WTC11 (cell line): ENCODE data around the gene SSNA1. TPM values are rescaled to one million over a fixed set of nuclear protein-coding genes. Genes with fewer than 3 reads are reported as not detected.

ENCODE experiments used
- ATAC-seq: fragments of 200-7000 bp; cut with Tn5 transposase; 2 replicates; pipeline ENCODE4 v1.10.0; 2021; ENCODE audit warnings: mild to moderate bottlenecking, moderate library complexity
- CTCF ChIA-PET: fragments of 300-600 bp; sonication (Branson Sonifier 250); formaldehyde crosslinking; loops from one replicate; lab custom pipeline; 2021; ENCODE audit warnings: antibody characterized with exemption; lab: Charles Lee
- POLR2A ChIA-PET: fragments of 350-600 bp; sonication (Branson Sonifier 250); formaldehyde crosslinking; loops from one replicate; lab custom pipeline; 2021; ENCODE audit warnings: antibody characterized with exemption; lab: Charles Lee
- DNase-seq: peaks from one replicate; pipeline ENCODE4 v3.0.0; 2021; ENCODE audit warnings: low spot score
- H3K27ac Mint-ChIP-seq: 2 replicates; pipeline ENCODE4 v1.8.0; 2021; ENCODE audit warnings: mixed read lengths
- H3K27me3 Mint-ChIP-seq: 2 replicates; pipeline ENCODE4 v1.8.0; 2021; ENCODE audit warnings: low read depth, mild to moderate bottlenecking, moderate library complexity, mixed read lengths
- H3K36me3 Mint-ChIP-seq: 2 replicates; pipeline ENCODE4 v1.8.0; 2021; ENCODE audit warnings: mixed read lengths
- H3K4me1 Mint-ChIP-seq: 2 replicates; pipeline ENCODE4 v1.8.0; 2022; ENCODE audit warnings: mixed read lengths
- H3K4me3 Mint-ChIP-seq: 2 replicates; pipeline ENCODE4 v1.8.0; 2021; ENCODE audit warnings: mild to moderate bottlenecking, moderate library complexity, mixed read lengths
- H3K9me3 Mint-ChIP-seq: 2 replicates; pipeline ENCODE4 v1.8.0; 2021; ENCODE audit warnings: mixed read lengths
- ESRRA ChIP-seq: sonication (generic); formaldehyde crosslinking; IDR thresholded peaks from 2 replicates; pipeline ENCODE4 v1.8.1; 2022; ENCODE audit warnings: mild to moderate bottlenecking, missing genetic modification reagents, borderline replicate concordance
- MXD4 ChIP-seq: fragments of 250-450 bp; sonication (Bioruptor Pico); IDR thresholded peaks from 2 replicates; pipeline ENCODE4 v1.8.0; 2021; ENCODE audit warnings: mild to moderate bottlenecking, moderate library complexity, borderline replicate concordance
- NR3C1 ChIP-seq: sonication (generic); formaldehyde crosslinking; conservative IDR thresholded peaks from 2 replicates; pipeline ENCODE4 v1.8.1; 2023; ENCODE audit warnings: low read depth, mild to moderate bottlenecking, missing genetic modification reagents
- SOX15 ChIP-seq: fragments of 250-450 bp; sonication (Bioruptor Pico); IDR thresholded peaks from 2 replicates; pipeline ENCODE4 v1.9.0; 2021; ENCODE audit warnings: mild to moderate bottlenecking
- SP1 ChIP-seq: sonication (generic); formaldehyde crosslinking; conservative IDR thresholded peaks from 2 replicates; pipeline ENCODE4 v1.8.1; 2022; ENCODE audit warnings: missing genetic modification reagents
- ZNF138 ChIP-seq: sonication (generic); formaldehyde crosslinking; conservative IDR thresholded peaks from 2 replicates; pipeline ENCODE4 v1.8.1; 2022; ENCODE audit warnings: mild to moderate bottlenecking, moderate library complexity, missing genetic modification reagents
- ZNF219 ChIP-seq: sonication (generic); formaldehyde crosslinking; IDR thresholded peaks from 2 replicates; pipeline ENCODE4 v1.8.0; 2023; ENCODE audit warnings: missing genetic modification reagents, mild to moderate bottlenecking, borderline replicate concordance
- ZNF423 ChIP-seq: fragments of 250-450 bp; sonication (Bioruptor Pico); IDR thresholded peaks from 2 replicates; pipeline ENCODE4 v2.1.2; 2022; ENCODE audit warnings: mild to moderate bottlenecking, moderate library complexity
- total RNA-seq: library from RNA; stranded (reverse); gene quantifications from 3 replicates; pipeline ENCODE4 v1.2.3, GENCODE V29; 2021
- TF ChIP-seq, protein P1 (sequence below): sonication (generic); formaldehyde crosslinking; conservative IDR thresholded peaks from 2 replicates; pipeline ENCODE4 v1.8.1; 2023; ENCODE audit warnings: mild to moderate bottlenecking, low read depth, missing genetic modification reagents, moderate library complexity
- TF ChIP-seq, protein P2 (sequence below): sonication (generic); formaldehyde crosslinking; IDR thresholded peaks from 2 replicates; pipeline ENCODE4 v1.8.0; 2023; ENCODE audit warnings: missing genetic modification reagents
- TF ChIP-seq, protein P3 (sequence below): sonication (generic); formaldehyde crosslinking; IDR thresholded peaks from 2 replicates; pipeline ENCODE4 v1.8.0; 2022; ENCODE audit warnings: mild to moderate bottlenecking, missing genetic modification reagents
- TF ChIP-seq, protein P4 (sequence below): sonication (generic); formaldehyde crosslinking; IDR thresholded peaks from 2 replicates; pipeline ENCODE4 v1.8.0; 2022; ENCODE audit warnings: missing genetic modification reagents
- TF ChIP-seq, protein P5 (sequence below): sonication (generic); formaldehyde crosslinking; IDR thresholded peaks from 2 replicates; pipeline ENCODE4 v1.8.0; 2023; ENCODE audit warnings: mild to moderate bottlenecking, missing genetic modification reagents
- TF ChIP-seq, protein P6 (sequence below): sonication (generic); formaldehyde crosslinking; IDR thresholded peaks from 2 replicates; pipeline ENCODE4 v1.8.1; 2023; ENCODE audit warnings: mild to moderate bottlenecking, missing genetic modification reagents, borderline replicate concordance

SSNA1 gene
- total RNA-seq, 1 experiment from 2014 or later: 102 TPM

DNA sequence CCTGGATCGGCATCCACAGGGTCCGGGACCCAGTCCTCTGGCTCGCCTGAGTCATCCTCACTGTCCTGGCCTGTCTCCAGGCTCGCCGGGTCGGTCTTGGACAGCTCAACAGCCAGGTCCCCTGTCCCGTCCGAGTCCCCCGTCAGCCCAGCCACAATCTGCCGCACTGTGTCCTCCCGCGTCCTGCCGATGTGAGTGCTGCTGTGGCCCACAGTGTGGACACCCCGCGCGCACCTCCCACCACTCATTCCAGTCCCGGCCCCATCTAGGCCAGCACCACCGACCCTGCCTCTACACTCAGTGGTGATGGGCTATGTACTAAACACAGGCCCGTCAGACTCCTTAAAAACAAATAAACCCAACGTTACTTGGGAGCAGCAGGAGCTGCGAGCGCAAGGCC, 6.8 kb upstream of the SSNA1 start:
- Mint-ChIP-seq H3K27ac (no peak overlapping the region), H3K4me1 (0 out of 2 replicates have a peak, but pooled peaks cover under 1% of the 10 kb centered on the region), H3K27me3 (no peaks in the 10 kb centered on the region; the same call in 1 of the 2 replicates), H3K36me3 (peaks cover 9% of the 10 kb centered on the region), H3K9me3 (no peaks in the 10 kb centered on the region), H3K4me3 (no peak overlapping the region)
- ChIA-PET CTCF (no interaction called here), POLR2A (no interaction called here)
- TF ChIP-seq ZNF138 (CRISPR knock-in tag) (no peak), SOX15 (no peak), SP1 (CRISPR knock-in tag) (no peak)
- TF ChIP-seq, protein P1, sequence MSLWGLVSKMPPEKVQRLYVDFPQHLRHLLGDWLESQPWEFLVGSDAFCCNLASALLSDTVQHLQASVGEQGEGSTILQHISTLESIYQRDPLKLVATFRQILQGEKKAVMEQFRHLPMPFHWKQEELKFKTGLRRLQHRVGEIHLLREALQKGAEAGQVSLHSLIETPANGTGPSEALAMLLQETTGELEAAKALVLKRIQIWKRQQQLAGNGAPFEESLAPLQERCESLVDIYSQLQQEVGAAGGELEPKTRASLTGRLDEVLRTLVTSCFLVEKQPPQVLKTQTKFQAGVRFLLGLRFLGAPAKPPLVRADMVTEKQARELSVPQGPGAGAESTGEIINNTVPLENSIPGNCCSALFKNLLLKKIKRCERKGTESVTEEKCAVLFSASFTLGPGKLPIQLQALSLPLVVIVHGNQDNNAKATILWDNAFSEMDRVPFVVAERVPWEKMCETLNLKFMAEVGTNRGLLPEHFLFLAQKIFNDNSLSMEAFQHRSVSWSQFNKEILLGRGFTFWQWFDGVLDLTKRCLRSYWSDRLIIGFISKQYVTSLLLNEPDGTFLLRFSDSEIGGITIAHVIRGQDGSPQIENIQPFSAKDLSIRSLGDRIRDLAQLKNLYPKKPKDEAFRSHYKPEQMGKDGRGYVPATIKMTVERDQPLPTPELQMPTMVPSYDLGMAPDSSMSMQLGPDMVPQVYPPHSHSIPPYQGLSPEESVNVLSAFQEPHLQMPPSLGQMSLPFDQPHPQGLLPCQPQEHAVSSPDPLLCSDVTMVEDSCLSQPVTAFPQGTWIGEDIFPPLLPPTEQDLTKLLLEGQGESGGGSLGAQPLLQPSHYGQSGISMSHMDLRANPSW (CRISPR knock-in tag): no peak
- no peak for DNase-seq
- no peak for ATAC-seq

DNA sequence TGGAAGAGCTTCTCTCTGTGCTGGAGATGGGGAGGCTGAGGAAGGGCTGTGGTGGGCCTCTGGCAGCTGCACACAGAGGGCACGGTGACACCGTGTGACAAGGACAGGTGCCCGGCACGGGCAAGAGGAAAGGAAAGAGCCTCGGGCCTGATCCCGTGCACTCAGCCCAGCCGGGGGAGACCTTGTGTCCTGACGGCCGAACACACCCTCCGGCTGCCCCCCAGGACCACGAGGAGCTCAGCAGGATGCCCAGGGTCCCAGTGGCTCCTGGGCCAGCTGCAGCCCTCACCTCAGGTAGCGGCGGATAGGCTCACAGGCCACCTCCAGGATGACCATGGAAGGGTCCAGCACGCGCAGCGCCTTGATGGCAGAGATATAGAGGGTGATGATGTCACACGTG, 5.6 kb upstream of the SSNA1 start:
- peaks cover 9% of the 10 kb centered on the region for H3K36me3 Mint-ChIP-seq
- POLR2A ChIA-PET: no interaction called here
- no peaks in the 10 kb centered on the region for H3K9me3 Mint-ChIP-seq
- peaks cover 12% of the 10 kb centered on the region for H3K4me1 Mint-ChIP-seq
- ATAC-seq: no peak
- no peaks in the 10 kb centered on the region; the same call in 1 of the 2 replicates for H3K27me3 Mint-ChIP-seq
- H3K4me3 Mint-ChIP-seq: no peak overlapping the region
- TF ChIP-seq MXD4 (CRISPR knock-in tag): no peak
- TF ChIP-seq NR3C1 (CRISPR knock-in tag): no peak
- TF ChIP-seq, protein P2, sequence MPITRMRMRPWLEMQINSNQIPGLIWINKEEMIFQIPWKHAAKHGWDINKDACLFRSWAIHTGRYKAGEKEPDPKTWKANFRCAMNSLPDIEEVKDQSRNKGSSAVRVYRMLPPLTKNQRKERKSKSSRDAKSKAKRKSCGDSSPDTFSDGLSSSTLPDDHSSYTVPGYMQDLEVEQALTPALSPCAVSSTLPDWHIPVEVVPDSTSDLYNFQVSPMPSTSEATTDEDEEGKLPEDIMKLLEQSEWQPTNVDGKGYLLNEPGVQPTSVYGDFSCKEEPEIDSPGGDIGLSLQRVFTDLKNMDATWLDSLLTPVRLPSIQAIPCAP (CRISPR knock-in tag): no peak
- TF ChIP-seq ZNF423 (CRISPR knock-in tag): no peak
- TF ChIP-seq ESRRA (CRISPR knock-in tag): no peak
- TF ChIP-seq, protein P3, sequence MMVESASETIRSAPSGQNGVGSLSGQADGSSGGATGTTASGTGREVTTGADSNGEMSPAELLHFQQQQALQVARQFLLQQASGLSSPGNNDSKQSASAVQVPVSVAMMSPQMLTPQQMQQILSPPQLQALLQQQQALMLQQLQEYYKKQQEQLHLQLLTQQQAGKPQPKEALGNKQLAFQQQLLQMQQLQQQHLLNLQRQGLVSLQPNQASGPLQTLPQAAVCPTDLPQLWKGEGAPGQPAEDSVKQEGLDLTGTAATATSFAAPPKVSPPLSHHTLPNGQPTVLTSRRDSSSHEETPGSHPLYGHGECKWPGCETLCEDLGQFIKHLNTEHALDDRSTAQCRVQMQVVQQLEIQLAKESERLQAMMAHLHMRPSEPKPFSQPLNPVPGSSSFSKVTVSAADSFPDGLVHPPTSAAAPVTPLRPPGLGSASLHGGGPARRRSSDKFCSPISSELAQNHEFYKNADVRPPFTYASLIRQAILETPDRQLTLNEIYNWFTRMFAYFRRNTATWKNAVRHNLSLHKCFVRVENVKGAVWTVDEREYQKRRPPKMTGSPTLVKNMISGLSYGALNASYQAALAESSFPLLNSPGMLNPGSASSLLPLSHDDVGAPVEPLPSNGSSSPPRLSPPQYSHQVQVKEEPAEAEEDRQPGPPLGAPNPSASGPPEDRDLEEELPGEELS (CRISPR knock-in tag): no peak
- TF ChIP-seq, protein P4, sequence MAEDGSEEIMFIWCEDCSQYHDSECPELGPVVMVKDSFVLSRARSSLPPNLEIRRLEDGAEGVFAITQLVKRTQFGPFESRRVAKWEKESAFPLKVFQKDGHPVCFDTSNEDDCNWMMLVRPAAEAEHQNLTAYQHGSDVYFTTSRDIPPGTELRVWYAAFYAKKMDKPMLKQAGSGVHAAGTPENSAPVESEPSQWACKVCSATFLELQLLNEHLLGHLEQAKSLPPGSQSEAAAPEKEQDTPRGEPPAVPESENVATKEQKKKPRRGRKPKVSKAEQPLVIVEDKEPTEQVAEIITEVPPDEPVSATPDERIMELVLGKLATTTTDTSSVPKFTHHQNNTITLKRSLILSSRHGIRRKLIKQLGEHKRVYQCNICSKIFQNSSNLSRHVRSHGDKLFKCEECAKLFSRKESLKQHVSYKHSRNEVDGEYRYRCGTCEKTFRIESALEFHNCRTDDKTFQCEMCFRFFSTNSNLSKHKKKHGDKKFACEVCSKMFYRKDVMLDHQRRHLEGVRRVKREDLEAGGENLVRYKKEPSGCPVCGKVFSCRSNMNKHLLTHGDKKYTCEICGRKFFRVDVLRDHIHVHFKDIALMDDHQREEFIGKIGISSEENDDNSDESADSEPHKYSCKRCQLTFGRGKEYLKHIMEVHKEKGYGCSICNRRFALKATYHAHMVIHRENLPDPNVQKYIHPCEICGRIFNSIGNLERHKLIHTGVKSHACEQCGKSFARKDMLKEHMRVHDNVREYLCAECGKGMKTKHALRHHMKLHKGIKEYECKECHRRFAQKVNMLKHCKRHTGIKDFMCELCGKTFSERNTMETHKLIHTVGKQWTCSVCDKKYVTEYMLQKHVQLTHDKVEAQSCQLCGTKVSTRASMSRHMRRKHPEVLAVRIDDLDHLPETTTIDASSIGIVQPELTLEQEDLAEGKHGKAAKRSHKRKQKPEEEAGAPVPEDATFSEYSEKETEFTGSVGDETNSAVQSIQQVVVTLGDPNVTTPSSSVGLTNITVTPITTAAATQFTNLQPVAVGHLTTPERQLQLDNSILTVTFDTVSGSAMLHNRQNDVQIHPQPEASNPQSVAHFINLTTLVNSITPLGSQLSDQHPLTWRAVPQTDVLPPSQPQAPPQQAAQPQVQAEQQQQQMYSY: no peak
- TF ChIP-seq SOX15: no peak
- TF ChIP-seq, all 79 proteins: peak for 0
- CTCF ChIA-PET: no interaction called here
- no peak for DNase-seq
- H3K27ac Mint-ChIP-seq: no peak overlapping the region

DNA sequence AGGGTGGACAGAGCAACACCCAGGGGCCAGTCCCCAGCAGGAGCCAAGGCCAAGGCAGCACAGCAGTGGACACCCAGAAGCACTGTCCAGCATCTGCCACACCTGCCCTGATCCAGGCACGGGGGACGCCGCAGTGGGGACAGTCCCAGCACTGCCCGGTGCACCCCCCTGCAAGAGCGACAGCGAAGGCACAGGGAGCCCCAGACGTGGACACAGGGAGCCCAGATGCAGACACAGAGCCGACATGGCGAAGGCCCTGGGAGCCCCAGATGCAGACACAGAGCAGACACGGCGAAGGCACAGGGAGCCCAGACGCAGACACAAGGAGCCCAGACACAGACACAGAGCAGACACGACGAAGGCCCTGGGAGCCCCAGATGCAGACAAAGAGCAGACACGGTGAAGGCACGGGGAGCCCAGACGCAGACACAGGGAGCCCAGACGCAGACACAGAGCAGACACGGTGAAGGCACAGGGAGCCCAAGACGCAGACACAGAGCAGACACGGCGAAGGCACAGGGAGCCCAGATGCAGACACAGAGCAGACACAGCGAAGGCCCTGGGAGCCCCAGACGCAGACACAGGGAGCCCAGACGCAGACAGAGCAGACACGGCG, 4.4 kb upstream of the SSNA1 start:
- H3K36me3 Mint-ChIP-seq: peaks cover 9% of the 10 kb centered on the region
- ChIA-PET POLR2A (no interaction called here), CTCF (no interaction called here)
- H3K9me3 Mint-ChIP-seq: no peaks in the 10 kb centered on the region
- H3K27ac Mint-ChIP-seq: no peak overlapping the region
- H3K4me3 Mint-ChIP-seq: no peak overlapping the region
- ATAC-seq (no peak), DNase-seq (no peak)
- H3K4me1 Mint-ChIP-seq: peaks cover 14% of the 10 kb centered on the region
- no peaks in the 10 kb centered on the region; the same call in 1 of the 2 replicates for H3K27me3 Mint-ChIP-seq
- TF ChIP-seq ZNF219 (CRISPR knock-in tag) (no peak), ZNF423 (CRISPR knock-in tag) (no peak), MXD4 (CRISPR knock-in tag) (no peak)
- TF ChIP-seq, protein P5, sequence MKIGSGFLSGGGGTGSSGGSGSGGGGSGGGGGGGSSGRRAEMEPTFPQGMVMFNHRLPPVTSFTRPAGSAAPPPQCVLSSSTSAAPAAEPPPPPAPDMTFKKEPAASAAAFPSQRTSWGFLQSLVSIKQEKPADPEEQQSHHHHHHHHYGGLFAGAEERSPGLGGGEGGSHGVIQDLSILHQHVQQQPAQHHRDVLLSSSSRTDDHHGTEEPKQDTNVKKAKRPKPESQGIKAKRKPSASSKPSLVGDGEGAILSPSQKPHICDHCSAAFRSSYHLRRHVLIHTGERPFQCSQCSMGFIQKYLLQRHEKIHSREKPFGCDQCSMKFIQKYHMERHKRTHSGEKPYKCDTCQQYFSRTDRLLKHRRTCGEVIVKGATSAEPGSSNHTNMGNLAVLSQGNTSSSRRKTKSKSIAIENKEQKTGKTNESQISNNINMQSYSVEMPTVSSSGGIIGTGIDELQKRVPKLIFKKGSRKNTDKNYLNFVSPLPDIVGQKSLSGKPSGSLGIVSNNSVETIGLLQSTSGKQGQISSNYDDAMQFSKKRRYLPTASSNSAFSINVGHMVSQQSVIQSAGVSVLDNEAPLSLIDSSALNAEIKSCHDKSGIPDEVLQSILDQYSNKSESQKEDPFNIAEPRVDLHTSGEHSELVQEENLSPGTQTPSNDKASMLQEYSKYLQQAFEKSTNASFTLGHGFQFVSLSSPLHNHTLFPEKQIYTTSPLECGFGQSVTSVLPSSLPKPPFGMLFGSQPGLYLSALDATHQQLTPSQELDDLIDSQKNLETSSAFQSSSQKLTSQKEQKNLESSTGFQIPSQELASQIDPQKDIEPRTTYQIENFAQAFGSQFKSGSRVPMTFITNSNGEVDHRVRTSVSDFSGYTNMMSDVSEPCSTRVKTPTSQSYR: no peak
- TF ChIP-seq, protein P6, sequence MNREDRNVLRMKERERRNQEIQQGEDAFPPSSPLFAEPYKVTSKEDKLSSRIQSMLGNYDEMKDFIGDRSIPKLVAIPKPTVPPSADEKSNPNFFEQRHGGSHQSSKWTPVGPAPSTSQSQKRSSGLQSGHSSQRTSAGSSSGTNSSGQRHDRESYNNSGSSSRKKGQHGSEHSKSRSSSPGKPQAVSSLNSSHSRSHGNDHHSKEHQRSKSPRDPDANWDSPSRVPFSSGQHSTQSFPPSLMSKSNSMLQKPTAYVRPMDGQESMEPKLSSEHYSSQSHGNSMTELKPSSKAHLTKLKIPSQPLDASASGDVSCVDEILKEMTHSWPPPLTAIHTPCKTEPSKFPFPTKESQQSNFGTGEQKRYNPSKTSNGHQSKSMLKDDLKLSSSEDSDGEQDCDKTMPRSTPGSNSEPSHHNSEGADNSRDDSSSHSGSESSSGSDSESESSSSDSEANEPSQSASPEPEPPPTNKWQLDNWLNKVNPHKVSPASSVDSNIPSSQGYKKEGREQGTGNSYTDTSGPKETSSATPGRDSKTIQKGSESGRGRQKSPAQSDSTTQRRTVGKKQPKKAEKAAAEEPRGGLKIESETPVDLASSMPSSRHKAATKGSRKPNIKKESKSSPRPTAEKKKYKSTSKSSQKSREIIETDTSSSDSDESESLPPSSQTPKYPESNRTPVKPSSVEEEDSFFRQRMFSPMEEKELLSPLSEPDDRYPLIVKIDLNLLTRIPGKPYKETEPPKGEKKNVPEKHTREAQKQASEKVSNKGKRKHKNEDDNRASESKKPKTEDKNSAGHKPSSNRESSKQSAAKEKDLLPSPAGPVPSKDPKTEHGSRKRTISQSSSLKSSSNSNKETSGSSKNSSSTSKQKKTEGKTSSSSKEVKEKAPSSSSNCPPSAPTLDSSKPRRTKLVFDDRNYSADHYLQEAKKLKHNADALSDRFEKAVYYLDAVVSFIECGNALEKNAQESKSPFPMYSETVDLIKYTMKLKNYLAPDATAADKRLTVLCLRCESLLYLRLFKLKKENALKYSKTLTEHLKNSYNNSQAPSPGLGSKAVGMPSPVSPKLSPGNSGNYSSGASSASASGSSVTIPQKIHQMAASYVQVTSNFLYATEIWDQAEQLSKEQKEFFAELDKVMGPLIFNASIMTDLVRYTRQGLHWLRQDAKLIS (CRISPR knock-in tag): no peak
